ENCODE results near the gene CDK6. TPM values are rescaled to one million over a fixed set of nuclear protein-coding genes. Genes with fewer than 3 reads are reported as not detected.
"Not testable (repeated sequence)": the region's sequence is repeated elsewhere in the genome, so short reads cannot be mapped to it uniquely, and the experiment has no call there.

Gene CDK6
- total and polyA plus RNA-seq, 2 donors: 6.5 to 42.0 TPM

GRCh38 chr7:92747041-92747835 lies 89.1 kb downstream of the CDK6 start:
- Histone ChIP-seq H3K9me3 (ENCODE audit: control insufficient read depth in 2 of 2, insufficient read depth in 1 of 2, low read length in 1 of 2) (no peaks in the 10 kb centered on the region), H3K36me3 (ENCODE audit: control insufficient read depth in 2 of 2, insufficient read depth in 2 of 2, low read length in 1 of 2) (peaks cover 0 to 21% of the 10 kb centered on the region in 2 donors), H3K27ac (ENCODE audit: low read depth in 1 of 2, low read length in 1 of 2) (no peak overlapping the region), H3K4me3 (ENCODE audit: low read length in 2 of 2) (no peak overlapping the region), H3K4me1 (ENCODE audit: control insufficient read depth in 2 of 2, insufficient read depth in 2 of 2, low read length in 2 of 2) (peaks cover 5% of the 10 kb centered on the region in 2 donors), H3K27me3 (ENCODE audit: control insufficient read depth in 2 of 2, insufficient read depth in 1 of 2, low read length in 1 of 2) (no peaks in the 10 kb centered on the region)
- WGBS: 83% methylated on average over 3 of the region's 3 CpGs
- no peak for DNase-seq (ENCODE audit: low read depth in 6 of 9, low spot score in 9 of 9)

GRCh38 chr7:92745241-92745640 lies 91.1 kb downstream of the CDK6 start:
- 94% methylated on average over 4 of the region's 4 CpGs for WGBS
- Histone ChIP-seq H3K9me3 (ENCODE audit: control insufficient read depth in 2 of 2, insufficient read depth in 1 of 2, low read length in 1 of 2) (no peaks in the 10 kb centered on the region), H3K27ac (ENCODE audit: low read depth in 1 of 2, low read length in 1 of 2) (no peak overlapping the region), H3K4me1 (ENCODE audit: control insufficient read depth in 2 of 2, insufficient read depth in 2 of 2, low read length in 2 of 2) (peaks cover 6 to 9% of the 10 kb centered on the region in 2 donors), H3K36me3 (ENCODE audit: control insufficient read depth in 2 of 2, insufficient read depth in 2 of 2, low read length in 1 of 2) (peaks cover 0 to 21% of the 10 kb centered on the region in 2 donors), H3K27me3 (ENCODE audit: control insufficient read depth in 2 of 2, insufficient read depth in 1 of 2, low read length in 1 of 2) (no peaks in the 10 kb centered on the region), H3K4me3 (ENCODE audit: low read length in 2 of 2) (no peak overlapping the region)
- no peak for DNase-seq (ENCODE audit: low read depth in 6 of 9, low spot score in 9 of 9)

DNA sequence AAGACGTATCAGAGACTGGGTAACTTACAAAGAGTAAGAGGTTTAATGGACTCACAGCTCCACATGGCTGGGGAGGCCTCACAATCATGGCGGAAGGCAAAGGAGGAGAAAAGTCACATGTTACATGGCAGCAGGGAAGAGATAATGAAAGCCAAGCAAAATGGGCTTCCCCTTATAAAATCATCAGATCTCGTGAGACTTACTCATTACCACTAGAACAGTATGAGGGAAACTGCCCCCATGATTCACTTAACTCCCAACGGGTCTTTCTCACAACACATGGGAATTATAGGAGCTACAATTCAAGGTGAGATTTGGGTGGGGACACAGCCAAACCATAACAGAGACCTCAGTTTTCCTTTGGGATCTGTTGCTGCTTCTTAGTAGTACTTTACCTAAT lies 92.2 kb downstream of the CDK6 start:
- WGBS: 98% methylated on average over 4 of the region's 4 CpGs
- not testable (repeated sequence) for H3K27me3 ChIP-seq (ENCODE audit: control insufficient read depth in 2 of 2, insufficient read depth in 1 of 2, low read length in 1 of 2); DNase-seq (ENCODE audit: low read depth in 6 of 9, low spot score in 9 of 9); H3K27ac ChIP-seq (ENCODE audit: low read depth in 1 of 2, low read length in 1 of 2); H3K9me3 ChIP-seq (ENCODE audit: control insufficient read depth in 2 of 2, insufficient read depth in 1 of 2, low read length in 1 of 2); H3K4me3 ChIP-seq (ENCODE audit: low read length in 2 of 2)
- H3K4me1 ChIP-seq (ENCODE audit: control insufficient read depth in 2 of 2, insufficient read depth in 2 of 2, low read length in 2 of 2): peaks cover 7 to 12% of the 10 kb centered on the region in 2 donors
- peaks cover 0 to 17% of the 10 kb centered on the region in 2 donors for H3K36me3 ChIP-seq (ENCODE audit: control insufficient read depth in 2 of 2, insufficient read depth in 2 of 2, low read length in 1 of 2)

GRCh38 chr7:92742186-92742585 lies 94.2 kb downstream of the CDK6 start:
- Histone ChIP-seq H3K27ac (ENCODE audit: low read depth in 1 of 2, low read length in 1 of 2) (no peak overlapping the region), H3K9me3 (ENCODE audit: control insufficient read depth in 2 of 2, insufficient read depth in 1 of 2, low read length in 1 of 2) (no peaks in the 10 kb centered on the region), H3K36me3 (ENCODE audit: control insufficient read depth in 2 of 2, insufficient read depth in 2 of 2, low read length in 1 of 2) (peaks cover 0 to 8% of the 10 kb centered on the region in 2 donors), H3K27me3 (ENCODE audit: control insufficient read depth in 2 of 2, insufficient read depth in 1 of 2, low read length in 1 of 2) (no peaks in the 10 kb centered on the region), H3K4me3 (ENCODE audit: low read length in 2 of 2) (no peak overlapping the region), H3K4me1 (ENCODE audit: control insufficient read depth in 2 of 2, insufficient read depth in 2 of 2, low read length in 2 of 2) (peaks cover 11 to 22% of the 10 kb centered on the region in 2 donors)
- DNase-seq (ENCODE audit: low read depth in 6 of 9, low spot score in 9 of 9): no peak

DNA sequence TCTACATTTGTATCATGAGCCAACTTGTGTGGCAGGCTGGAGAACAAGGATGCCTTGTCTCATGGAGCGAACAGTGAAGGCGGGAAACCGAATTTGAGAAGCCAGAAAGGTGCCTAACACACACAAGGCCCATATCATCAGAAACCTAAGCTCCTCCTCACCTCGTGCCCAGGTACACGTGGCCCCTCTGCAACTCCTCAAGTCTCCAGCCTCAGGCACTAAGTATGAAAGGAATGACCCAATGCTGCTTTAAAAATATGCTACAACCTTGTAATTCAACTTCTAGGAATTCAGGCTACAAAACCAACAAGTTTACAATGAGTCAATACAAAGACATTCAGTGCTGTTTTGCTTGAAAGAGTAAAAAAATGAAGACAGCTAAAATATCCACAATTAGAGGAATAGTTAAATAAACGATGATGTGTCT lies 95.7 kb downstream of the CDK6 start:
- DNase-seq (ENCODE audit: low read depth in 6 of 9, low spot score in 9 of 9): no peak
- Histone ChIP-seq H3K9me3 (ENCODE audit: control insufficient read depth in 2 of 2, insufficient read depth in 1 of 2, low read length in 1 of 2) (no peaks in the 10 kb centered on the region), H3K4me1 (ENCODE audit: control insufficient read depth in 2 of 2, insufficient read depth in 2 of 2, low read length in 2 of 2) (peaks cover 11 to 22% of the 10 kb centered on the region in 2 donors), H3K4me3 (ENCODE audit: low read length in 2 of 2) (no peak overlapping the region), H3K27me3 (ENCODE audit: control insufficient read depth in 2 of 2, insufficient read depth in 1 of 2, low read length in 1 of 2) (no peaks in the 10 kb centered on the region), H3K27ac (ENCODE audit: low read depth in 1 of 2, low read length in 1 of 2) (no peak overlapping the region), H3K36me3 (ENCODE audit: control insufficient read depth in 2 of 2, insufficient read depth in 2 of 2, low read length in 1 of 2) (peaks cover 3 to 13% of the 10 kb centered on the region in 2 donors)
- WGBS: 92% methylated on average over 6 of the region's 6 CpGs

DNA sequence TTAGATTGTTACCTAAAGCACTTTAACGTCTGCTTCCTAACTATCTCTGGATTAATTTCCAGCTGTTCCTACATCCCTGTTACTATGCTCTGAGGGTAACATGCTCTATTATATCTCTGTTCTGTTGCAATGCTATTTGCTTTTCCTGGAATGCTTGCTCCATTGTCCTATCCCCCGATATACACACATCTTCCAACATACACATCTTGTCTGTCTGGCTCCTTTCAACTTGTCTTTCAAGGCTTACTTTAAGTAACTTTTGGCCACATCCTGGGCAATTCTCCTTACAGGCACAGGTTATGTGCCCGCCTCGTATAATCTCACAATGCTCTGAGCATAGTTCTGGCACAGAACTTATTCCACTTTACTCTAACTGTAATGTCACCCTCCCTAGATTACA lies 96.2 kb downstream of the CDK6 start:
- Histone ChIP-seq H3K27me3 (ENCODE audit: control insufficient read depth in 2 of 2, insufficient read depth in 1 of 2, low read length in 1 of 2) (no peaks in the 10 kb centered on the region), H3K4me3 (ENCODE audit: low read length in 2 of 2) (no peak overlapping the region), H3K4me1 (ENCODE audit: control insufficient read depth in 2 of 2, insufficient read depth in 2 of 2, low read length in 2 of 2) (peaks cover 11 to 22% of the 10 kb centered on the region in 2 donors), H3K36me3 (ENCODE audit: control insufficient read depth in 2 of 2, insufficient read depth in 2 of 2, low read length in 1 of 2) (peaks cover 3 to 13% of the 10 kb centered on the region in 2 donors), H3K9me3 (ENCODE audit: control insufficient read depth in 2 of 2, insufficient read depth in 1 of 2, low read length in 1 of 2) (no peaks in the 10 kb centered on the region), H3K27ac (ENCODE audit: low read depth in 1 of 2, low read length in 1 of 2) (no peak overlapping the region)
- 73% methylated on average over 4 of the region's 4 CpGs for WGBS
- peak in 1 of 9 donors; percentile 35 for DNase-seq (ENCODE audit: low read depth in 6 of 9, low spot score in 9 of 9)

GRCh38 chr7:92739091-92739490 lies 97.3 kb downstream of the CDK6 start:
- peaks cover 11 to 22% of the 10 kb centered on the region in 2 donors for H3K4me1 ChIP-seq (ENCODE audit: control insufficient read depth in 2 of 2, insufficient read depth in 2 of 2, low read length in 2 of 2)
- peaks cover 3 to 20% of the 10 kb centered on the region in 2 donors for H3K36me3 ChIP-seq (ENCODE audit: control insufficient read depth in 2 of 2, insufficient read depth in 2 of 2, low read length in 1 of 2)
- no peak overlapping the region for H3K4me3 ChIP-seq (ENCODE audit: low read length in 2 of 2)
- no peak overlapping the region for H3K27ac ChIP-seq (ENCODE audit: low read depth in 1 of 2, low read length in 1 of 2)
- no peak for DNase-seq (ENCODE audit: low read depth in 6 of 9, low spot score in 9 of 9)
- no peaks in the 10 kb centered on the region for H3K9me3 ChIP-seq (ENCODE audit: control insufficient read depth in 2 of 2, insufficient read depth in 1 of 2, low read length in 1 of 2)
- H3K27me3 ChIP-seq (ENCODE audit: control insufficient read depth in 2 of 2, insufficient read depth in 1 of 2, low read length in 1 of 2): no peaks in the 10 kb centered on the region

GRCh38 chr7:92737706-92738105 lies 98.7 kb downstream of the CDK6 start:
- Histone ChIP-seq H3K36me3 (ENCODE audit: control insufficient read depth in 2 of 2, insufficient read depth in 2 of 2, low read length in 1 of 2) (peaks cover 3 to 21% of the 10 kb centered on the region in 2 donors), H3K4me1 (ENCODE audit: control insufficient read depth in 2 of 2, insufficient read depth in 2 of 2, low read length in 2 of 2) (peaks cover 11 to 23% of the 10 kb centered on the region in 2 donors), H3K27ac (ENCODE audit: low read depth in 1 of 2, low read length in 1 of 2) (peak overlapping the region in 1 of 2 donors; percentile 50), H3K4me3 (ENCODE audit: low read length in 2 of 2) (no peak overlapping the region), H3K27me3 (ENCODE audit: control insufficient read depth in 2 of 2, insufficient read depth in 1 of 2, low read length in 1 of 2) (no peaks in the 10 kb centered on the region), H3K9me3 (ENCODE audit: control insufficient read depth in 2 of 2, insufficient read depth in 1 of 2, low read length in 1 of 2) (no peaks in the 10 kb centered on the region)
- peak in 1 of 9 donors; percentile 48 for DNase-seq (ENCODE audit: low read depth in 6 of 9, low spot score in 9 of 9)
- WGBS: 23% methylated on average over 1 of the region's 1 CpG

- no peak for DNase-seq (ENCODE audit: low read depth in 6 of 9, low spot score in 9 of 9)
- Histone ChIP-seq H3K27ac (ENCODE audit: low read depth in 1 of 2, low read length in 1 of 2) (no peak overlapping the region), H3K9me3 (ENCODE audit: control insufficient read depth in 2 of 2, insufficient read depth in 1 of 2, low read length in 1 of 2) (no peaks in the 10 kb centered on the region), H3K27me3 (ENCODE audit: control insufficient read depth in 2 of 2, insufficient read depth in 1 of 2, low read length in 1 of 2) (no peaks in the 10 kb centered on the region), H3K4me3 (ENCODE audit: low read length in 2 of 2) (no peak overlapping the region), H3K4me1 (ENCODE audit: control insufficient read depth in 2 of 2, insufficient read depth in 2 of 2, low read length in 2 of 2) (peaks cover 15 to 30% of the 10 kb centered on the region in 2 donors), H3K36me3 (ENCODE audit: control insufficient read depth in 2 of 2, insufficient read depth in 2 of 2, low read length in 1 of 2) (peaks cover 3 to 28% of the 10 kb centered on the region in 2 donors)
- WGBS: 98% methylated on average over 3 of the region's 3 CpGs
Measured at GRCh38 chr7:92736870-92737269, 99.5 kb downstream of the CDK6 start.
